ENCODE data around the gene CEACAM16. TPM values are rescaled to one million over a fixed set of nuclear protein-coding genes. Genes with fewer than 3 reads are reported as not detected.
A peak's percentile ranks its signal among the peaks of the same experiment; 100 is the strongest.

CEACAM16 gene
- total RNA-seq, 2 experiments from 2014 or later, result not detected

DNA sequence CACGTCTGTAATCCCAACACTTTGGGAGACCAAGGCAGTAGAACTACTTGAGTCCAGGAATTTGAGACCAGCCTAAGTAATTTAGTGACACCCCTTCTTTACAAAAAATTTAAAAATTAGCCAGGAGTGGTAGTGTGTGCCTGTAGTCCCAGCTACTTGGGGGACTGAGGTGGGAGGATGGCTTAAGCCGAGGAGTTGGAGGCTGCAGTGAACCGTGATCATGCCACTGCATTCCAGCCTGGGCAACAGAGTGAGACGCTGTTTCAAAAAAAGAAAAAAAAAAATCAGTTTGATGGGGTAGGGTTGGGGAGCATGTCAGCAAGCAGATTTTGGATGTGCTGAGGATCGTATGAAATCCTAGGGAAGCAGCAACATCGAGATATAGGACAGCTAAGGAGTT lies 23.4 kb upstream of the CEACAM16 start:
- H3K4me2 ChIP-seq (ENCODE audit: low read length), result no peak overlapping the region
- no peaks in the 10 kb centered on the region for H3K36me3 ChIP-seq (ENCODE audit: insufficient read depth, low read length)
- no peaks in the 10 kb centered on the region for H3K9me2 ChIP-seq (ENCODE audit: insufficient read depth, low read length)
- intact Hi-C loops (cut with micrococcal nuclease; ENCODE audit: unreplicated experiment), result no loop called here
- no TSS peak for BruUV-seq (replicated peaks)
- no peaks in the 10 kb centered on the region for H3K79me2 ChIP-seq (ENCODE audit: insufficient read depth, low read depth, low read length)
- no peak overlapping the region for H3K4me3 ChIP-seq (ENCODE audit: low read depth, low read length, poor library complexity, severe bottlenecking)
- no peaks in the 10 kb centered on the region for H3K9me3 ChIP-seq (ENCODE audit: low read length)
- no peak overlapping the region for H2AFZ ChIP-seq (ENCODE audit: low read length)
- no peak for TF ChIP-seq EZH2phosphoT487 (IDR thresholded peaks at IDR 0.05; ENCODE audit: borderline replicate concordance, low read depth, low read length)
- TF ChIP-seq, protein P1, sequence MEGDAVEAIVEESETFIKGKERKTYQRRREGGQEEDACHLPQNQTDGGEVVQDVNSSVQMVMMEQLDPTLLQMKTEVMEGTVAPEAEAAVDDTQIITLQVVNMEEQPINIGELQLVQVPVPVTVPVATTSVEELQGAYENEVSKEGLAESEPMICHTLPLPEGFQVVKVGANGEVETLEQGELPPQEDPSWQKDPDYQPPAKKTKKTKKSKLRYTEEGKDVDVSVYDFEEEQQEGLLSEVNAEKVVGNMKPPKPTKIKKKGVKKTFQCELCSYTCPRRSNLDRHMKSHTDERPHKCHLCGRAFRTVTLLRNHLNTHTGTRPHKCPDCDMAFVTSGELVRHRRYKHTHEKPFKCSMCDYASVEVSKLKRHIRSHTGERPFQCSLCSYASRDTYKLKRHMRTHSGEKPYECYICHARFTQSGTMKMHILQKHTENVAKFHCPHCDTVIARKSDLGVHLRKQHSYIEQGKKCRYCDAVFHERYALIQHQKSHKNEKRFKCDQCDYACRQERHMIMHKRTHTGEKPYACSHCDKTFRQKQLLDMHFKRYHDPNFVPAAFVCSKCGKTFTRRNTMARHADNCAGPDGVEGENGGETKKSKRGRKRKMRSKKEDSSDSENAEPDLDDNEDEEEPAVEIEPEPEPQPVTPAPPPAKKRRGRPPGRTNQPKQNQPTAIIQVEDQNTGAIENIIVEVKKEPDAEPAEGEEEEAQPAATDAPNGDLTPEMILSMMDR (conservative IDR thresholded peaks at IDR 0.05; ENCODE audit: low read length), result no peak
- ChIA-PET POLR2A (no interaction called here), CTCF (ENCODE audit: unreplicated experiment) (no interaction called here)
- H4K20me1 ChIP-seq (ENCODE audit: insufficient read depth, low read length), result no peaks in the 10 kb centered on the region
- no peaks in the 10 kb centered on the region for H3K4me1 ChIP-seq (ENCODE audit: insufficient read depth, low read length, poor library complexity, severe bottlenecking)
- DNase-seq (ENCODE audit: low spot score), result no peak
- no peak overlapping the region for H3K27ac ChIP-seq (ENCODE audit: low read depth, low read length, poor library complexity, severe bottlenecking)

DNA sequence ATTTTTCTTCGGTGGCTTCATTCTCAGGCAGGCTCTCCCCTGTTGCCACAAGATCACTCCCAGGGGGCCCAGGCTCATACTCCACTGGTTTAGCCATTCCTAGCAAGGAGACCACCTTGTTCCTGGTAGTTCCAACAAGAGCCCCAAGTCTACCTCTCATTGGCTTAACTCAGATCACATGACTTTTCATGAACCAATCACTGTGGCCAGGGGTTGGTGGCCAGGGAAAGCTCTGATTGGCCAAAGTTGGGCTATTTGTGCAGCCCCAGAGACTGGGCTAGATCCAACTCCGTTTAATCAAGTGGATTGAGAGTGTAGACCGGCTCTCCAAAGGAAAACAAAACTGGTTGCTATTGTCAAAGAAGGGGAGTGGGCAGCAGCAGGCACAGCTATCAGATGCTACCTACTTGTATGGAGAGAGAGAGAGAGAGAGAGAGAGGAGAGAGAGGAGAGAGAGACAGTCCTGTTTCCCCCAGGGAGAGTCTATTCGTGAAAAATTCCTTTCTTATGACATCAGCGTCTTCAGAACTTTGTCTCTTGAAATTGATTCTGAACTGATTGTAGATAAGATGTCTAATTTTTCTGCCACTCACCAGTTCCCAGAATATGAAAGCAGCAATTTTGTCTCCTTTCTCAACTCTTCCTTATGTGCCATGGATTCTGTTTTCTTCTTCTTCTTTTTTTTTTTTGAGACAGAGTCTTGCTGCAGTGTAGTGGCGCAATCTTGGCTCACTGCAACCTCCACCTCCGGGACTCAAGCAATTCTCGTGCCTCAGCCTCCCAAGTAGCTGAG lies 21.7 kb upstream of the CEACAM16 start:
- Histone ChIP-seq H3K9me2 (ENCODE audit: insufficient read depth, low read length) (no peaks in the 10 kb centered on the region), H3K79me2 (ENCODE audit: insufficient read depth, low read depth, low read length) (no peaks in the 10 kb centered on the region), H2AFZ (ENCODE audit: low read length) (peak overlapping the region; percentile 75), H4K20me1 (ENCODE audit: insufficient read depth, low read length) (no peaks in the 10 kb centered on the region), H3K9me3 (ENCODE audit: low read length) (no peaks in the 10 kb centered on the region), H3K4me1 (ENCODE audit: insufficient read depth, low read length, poor library complexity, severe bottlenecking) (no peaks in the 10 kb centered on the region), H3K4me2 (ENCODE audit: low read length) (no peak overlapping the region), H3K4me3 (ENCODE audit: low read depth, low read length, poor library complexity, severe bottlenecking) (no peak overlapping the region), H3K36me3 (ENCODE audit: insufficient read depth, low read length) (no peaks in the 10 kb centered on the region), H3K27ac (ENCODE audit: low read depth, low read length, poor library complexity, severe bottlenecking) (no peak overlapping the region)
- peak; percentile 30 for DNase-seq (ENCODE audit: low spot score)
- CTCF ChIA-PET (ENCODE audit: unreplicated experiment), result no interaction called here
- POLR2A ChIA-PET, result no interaction called here
- TF ChIP-seq, protein P1 (conservative IDR thresholded peaks at IDR 0.05; ENCODE audit: low read length), result no peak
- BruUV-seq (replicated peaks), result no TSS peak
- intact Hi-C loops (cut with micrococcal nuclease; ENCODE audit: unreplicated experiment), result no loop called here

DNA sequence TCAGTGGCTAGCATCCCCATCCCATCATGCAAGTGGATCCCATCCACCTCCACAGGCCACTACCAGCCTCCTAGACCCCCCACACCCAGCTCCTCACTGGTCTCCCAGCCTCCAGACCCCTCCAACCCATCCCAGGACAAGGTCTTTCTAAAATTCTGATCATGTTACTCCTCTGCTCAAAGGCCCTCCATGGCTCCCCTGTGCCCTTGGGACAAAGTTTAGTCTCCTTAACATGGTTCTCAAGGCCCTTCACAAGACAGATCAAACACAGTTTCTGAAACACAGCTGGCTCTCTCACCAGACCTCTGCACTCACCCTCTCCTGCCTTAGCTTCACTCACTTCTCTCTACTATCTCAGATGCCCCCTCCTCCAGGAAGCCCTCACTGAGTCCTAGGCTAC lies 18.4 kb upstream of the CEACAM16 start:
- intact Hi-C loops (cut with micrococcal nuclease; ENCODE audit: unreplicated experiment), result no loop called here
- H3K4me2 ChIP-seq (ENCODE audit: low read length), result no peak overlapping the region
- no peak overlapping the region for H3K4me3 ChIP-seq (ENCODE audit: low read depth, low read length, poor library complexity, severe bottlenecking)
- no peaks in the 10 kb centered on the region for H3K36me3 ChIP-seq (ENCODE audit: insufficient read depth, low read length)
- CTCF ChIA-PET (ENCODE audit: unreplicated experiment), result no interaction called here
- no peak overlapping the region for H2AFZ ChIP-seq (ENCODE audit: low read length)
- TF ChIP-seq EZH2phosphoT487 (IDR thresholded peaks at IDR 0.05; ENCODE audit: borderline replicate concordance, low read depth, low read length), result no peak
- TF ChIP-seq, protein P1 (conservative IDR thresholded peaks at IDR 0.05; ENCODE audit: low read length), result no peak
- DNase-seq (ENCODE audit: low spot score), result no peak
- peaks cover 6% of the 10 kb centered on the region for H3K4me1 ChIP-seq (ENCODE audit: insufficient read depth, low read length, poor library complexity, severe bottlenecking)
- no peaks in the 10 kb centered on the region for H3K9me3 ChIP-seq (ENCODE audit: low read length)
- no peak overlapping the region for H3K27ac ChIP-seq (ENCODE audit: low read depth, low read length, poor library complexity, severe bottlenecking)
- no peaks in the 10 kb centered on the region for H3K9me2 ChIP-seq (ENCODE audit: insufficient read depth, low read length)
- no TSS peak for BruUV-seq (replicated peaks)
- no peaks in the 10 kb centered on the region for H3K79me2 ChIP-seq (ENCODE audit: insufficient read depth, low read depth, low read length)
- no peaks in the 10 kb centered on the region for H4K20me1 ChIP-seq (ENCODE audit: insufficient read depth, low read length)
- POLR2A ChIA-PET, result no interaction called here

Measured in OCI-LY7 (cell line).